Activated naive CD4-positive, alpha-beta T cell treated with anti-CD3 and anti-CD28 coated beads for 36 hours (primary cell): ENCODE data around the gene BICD2. TPM values are rescaled to one million over a fixed set of nuclear protein-coding genes. Genes with fewer than 3 reads are reported as not detected.

Experiments
- CTCF ChIA-PET: fragments of 350-600 bp; sonication (Branson Sonifier 250); formaldehyde crosslinking; loops from one replicate; lab custom pipeline; 2021; ENCODE audit warnings: antibody characterized with exemption; lab: Charles Lee
- DNase-seq: peaks from one replicate; pipeline ENCODE4 v3.0.0-alpha.2; 2020
- H3K27ac Mint-ChIP-seq: one replicate; pipeline ENCODE4 v1.8.0; 2021; ENCODE audit warnings: mild to moderate bottlenecking, mixed read lengths
- H3K27me3 Mint-ChIP-seq: one replicate; pipeline ENCODE4 v1.8.0; 2021; ENCODE audit warnings: low read depth, mixed read lengths
- H3K36me3 Mint-ChIP-seq: one replicate; pipeline ENCODE4 v1.8.0; 2021; ENCODE audit warnings: low read depth, mixed read lengths
- H3K4me1 Mint-ChIP-seq: one replicate; pipeline ENCODE4 v1.8.0; 2021; ENCODE audit warnings: low read depth, mixed read lengths
- H3K4me3 Mint-ChIP-seq: one replicate; pipeline ENCODE4 v1.8.0; 2021; ENCODE audit warnings: mild to moderate bottlenecking, moderate library complexity, mixed read lengths
- H3K9me3 Mint-ChIP-seq: one replicate; pipeline ENCODE4 v1.8.0; 2021; ENCODE audit warnings: mixed read lengths
- intact Hi-C: fragments of 100-400 bp; cut with micrococcal nuclease; formaldehyde crosslinking; loops from one replicate; pipeline ENCODE4 v1.15.1; 2023
- total RNA-seq, 2 experiments: library from RNA; stranded (reverse); gene quantifications; one replicate each; pipeline ENCODE4 v1.2.3, GENCODE V29; 2021

The BICD2 gene
- total RNA-seq, 2 experiments from 2014 or later: 11.2 to 12.0 TPM

- Mint-ChIP-seq H3K27me3 (no peaks in the 10 kb centered on the region), H3K4me3 (no peak overlapping the region), H3K36me3 (peaks cover 17% of the 10 kb centered on the region), H3K4me1 (no peaks in the 10 kb centered on the region), H3K9me3 (no peaks in the 10 kb centered on the region), H3K27ac (no peak overlapping the region)
- intact Hi-C loops: no loop called here
- DNase-seq: no peak
- CTCF ChIA-PET: no interaction called here
These were observed 43.7 kb downstream of the BICD2 start for GRCh38 chr9:92720807-92721535.

- DNase-seq: no peak
- no peaks in the 10 kb centered on the region for H3K27me3 Mint-ChIP-seq
- intact Hi-C loops: no loop called here
- H3K4me3 Mint-ChIP-seq: no peak overlapping the region
- CTCF ChIA-PET: no interaction called here
- no peaks in the 10 kb centered on the region for H3K9me3 Mint-ChIP-seq
- no peaks in the 10 kb centered on the region for H3K4me1 Mint-ChIP-seq
- peaks cover 17% of the 10 kb centered on the region for H3K36me3 Mint-ChIP-seq
- no peak overlapping the region for H3K27ac Mint-ChIP-seq
These were observed 44.3 kb downstream of the BICD2 start for GRCh38 chr9:92720209-92720765.

GRCh38 chr9:92719028-92719647, 45.5 kb downstream of the BICD2 start:
- intact Hi-C loops: no loop called here

DNA sequence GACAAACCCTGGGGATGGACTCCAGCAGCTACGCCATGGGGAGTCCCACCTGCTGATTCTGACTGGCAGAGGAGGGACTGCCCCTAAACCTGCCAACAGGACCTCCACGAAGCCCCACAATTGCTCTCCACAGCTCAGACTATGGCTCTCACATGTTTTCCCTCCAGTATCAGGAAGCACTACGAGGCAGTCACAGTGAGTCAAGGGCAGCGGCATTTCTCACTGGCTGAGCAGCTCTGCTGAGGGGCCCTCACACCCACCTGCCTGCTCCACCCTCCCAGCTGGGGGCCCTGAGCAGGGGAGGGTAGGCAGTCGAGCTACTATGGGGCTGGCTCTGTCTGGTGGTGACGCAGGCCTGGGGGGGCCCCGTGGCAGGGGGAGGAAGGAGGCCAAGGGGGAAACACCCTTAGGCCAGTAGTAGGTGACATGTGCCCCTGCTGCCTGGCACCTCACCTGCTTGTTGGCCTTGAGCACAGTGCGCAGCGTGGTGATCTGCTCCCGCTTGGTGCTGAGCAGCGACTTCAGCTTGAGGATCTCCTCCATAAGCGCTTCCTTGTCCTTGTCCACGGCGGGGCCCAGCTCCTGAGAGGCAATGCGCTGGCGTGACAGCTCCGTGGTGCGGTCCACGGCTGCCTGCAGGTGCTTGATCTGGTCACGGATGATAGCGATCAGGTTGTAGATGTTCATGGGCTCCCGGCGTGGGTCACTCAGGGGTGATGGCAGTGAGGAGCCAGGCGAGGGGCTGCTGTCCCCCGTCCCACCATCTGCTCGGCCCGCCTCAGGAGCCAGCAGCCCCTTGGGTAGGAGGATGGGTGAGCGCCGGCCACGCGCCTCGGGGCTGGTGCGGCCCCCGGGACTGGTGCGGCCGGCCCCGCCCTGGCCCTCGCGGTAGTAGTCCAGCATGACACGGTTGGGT, 46.3 kb downstream of the BICD2 start:
- DNase-seq: no peak
- Mint-ChIP-seq H3K27me3 (no peaks in the 10 kb centered on the region), H3K9me3 (no peaks in the 10 kb centered on the region), H3K27ac (no peak overlapping the region), H3K4me1 (peaks cover 2% of the 10 kb centered on the region), H3K36me3 (peaks cover 27% of the 10 kb centered on the region), H3K4me3 (no peak overlapping the region)
- intact Hi-C loops: no loop called here
- CTCF ChIA-PET: interaction anchor here (0.7 to 8.0 kb wide), 9 partner anchors 11 to 579 kb away, joined by 3 to 89 read pairs (median 6); partner anchors contain the start of gene BICD2

More at GRCh38 chr9:92719028-92719647, 45.5 kb downstream of the BICD2 start:
- no peak overlapping the region for H3K27ac Mint-ChIP-seq
- H3K27me3 Mint-ChIP-seq: no peaks in the 10 kb centered on the region
- CTCF ChIA-PET: interaction anchor here (0.6 to 8.0 kb wide), 2 partner anchors 71 to 179 kb away, joined by 4 to 89 read pairs; no protein-coding TSS in a partner anchor
- H3K4me3 Mint-ChIP-seq: no peak overlapping the region
- no peak for DNase-seq
- peaks cover 2% of the 10 kb centered on the region for H3K4me1 Mint-ChIP-seq
- H3K36me3 Mint-ChIP-seq: peaks cover 20% of the 10 kb centered on the region
- H3K9me3 Mint-ChIP-seq: no peaks in the 10 kb centered on the region

- CTCF ChIA-PET: interaction anchor here (0.7 to 8.0 kb wide), 15 partner anchors 10 to 578 kb away, joined by 3 to 89 read pairs (median 3); partner anchors contain the start of gene BICD2
- no peaks in the 10 kb centered on the region for H3K9me3 Mint-ChIP-seq
- no peaks in the 10 kb centered on the region for H3K27me3 Mint-ChIP-seq
- H3K4me3 Mint-ChIP-seq: no peak overlapping the region
- intact Hi-C loops: loop anchor here (2.0 kb wide), 1 partner anchor 47 kb away; the partner anchor contains the start of gene BICD2
- no peak overlapping the region for H3K27ac Mint-ChIP-seq
- peaks cover 30% of the 10 kb centered on the region for H3K36me3 Mint-ChIP-seq
- H3K4me1 Mint-ChIP-seq: peaks cover 6% of the 10 kb centered on the region
- DNase-seq: no peak
These were observed 47.2 kb downstream of the BICD2 start for GRCh38 chr9:92717201-92718085.

- H3K36me3 Mint-ChIP-seq: peaks cover 32% of the 10 kb centered on the region
- peak; percentile 87 for DNase-seq
- no peak overlapping the region for H3K27ac Mint-ChIP-seq
- H3K4me3 Mint-ChIP-seq: no peak overlapping the region
- intact Hi-C loops: loop anchor here (1.0 to 2.0 kb wide), 2 partner anchors 48 to 74 kb away; partner anchors contain the start of gene BICD2
- H3K9me3 Mint-ChIP-seq: no peaks in the 10 kb centered on the region
- no peaks in the 10 kb centered on the region for H3K27me3 Mint-ChIP-seq
- H3K4me1 Mint-ChIP-seq: peaks cover 14% of the 10 kb centered on the region
- CTCF ChIA-PET: interaction anchor here (0.6 to 8.0 kb wide), 13 partner anchors 9 to 1617 kb away, joined by 3 to 89 read pairs (median 3); partner anchors contain the start of gene BICD2
These were observed 48.1 kb downstream of the BICD2 start for GRCh38 chr9:92716557-92716956.

DNA sequence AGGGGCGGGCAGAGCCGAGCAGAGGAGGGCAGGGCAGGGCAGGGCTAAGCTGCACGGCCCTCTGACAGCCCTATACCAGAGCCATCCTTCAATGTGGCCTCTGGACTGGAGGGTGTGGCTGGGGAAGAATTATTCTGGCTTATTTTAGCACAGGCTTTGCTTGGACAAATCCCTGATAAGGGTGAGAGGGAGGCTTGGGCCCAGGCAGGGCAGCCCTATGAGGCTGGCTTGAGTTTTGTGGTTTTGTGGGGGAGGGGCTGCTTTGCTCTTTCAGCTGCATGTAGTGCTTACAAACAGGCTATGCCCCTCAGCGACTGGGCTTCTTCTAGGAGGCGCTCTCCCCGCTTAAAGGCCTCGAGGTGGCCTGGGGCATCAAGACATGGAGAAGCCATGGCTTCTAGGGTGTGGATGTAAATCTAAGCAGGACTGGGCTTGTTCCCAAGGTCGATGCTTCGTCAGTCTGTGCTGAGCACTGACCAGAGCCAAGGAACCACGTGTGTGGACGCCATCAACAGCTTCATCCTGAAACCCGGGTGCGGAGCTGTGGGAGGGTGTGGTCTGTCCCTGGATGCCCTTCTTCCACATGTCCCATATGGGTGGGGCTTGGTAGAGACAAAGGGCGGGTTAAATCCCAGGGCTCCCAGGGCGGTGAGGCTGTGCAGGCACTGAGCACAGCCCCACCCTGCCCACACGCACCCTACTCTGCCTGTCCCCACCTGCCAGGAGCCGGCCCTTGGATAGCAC, 49.0 kb downstream of the BICD2 start:
- intact Hi-C loops: loop anchor here (1.0 to 2.0 kb wide), 2 partner anchors 49 to 75 kb away; partner anchors contain the start of gene BICD2
- Mint-ChIP-seq H3K4me1 (peaks cover 16% of the 10 kb centered on the region), H3K4me3 (no peak overlapping the region), H3K36me3 (peaks cover 28% of the 10 kb centered on the region), H3K9me3 (no peaks in the 10 kb centered on the region), H3K27me3 (no peaks in the 10 kb centered on the region), H3K27ac (no peak overlapping the region)
- CTCF ChIA-PET: interaction anchor here (0.6 to 8.0 kb wide), 9 partner anchors 9 to 1616 kb away, joined by 3 to 89 read pairs (median 3); partner anchors contain the start of gene BICD2
- no peak for DNase-seq

DNA sequence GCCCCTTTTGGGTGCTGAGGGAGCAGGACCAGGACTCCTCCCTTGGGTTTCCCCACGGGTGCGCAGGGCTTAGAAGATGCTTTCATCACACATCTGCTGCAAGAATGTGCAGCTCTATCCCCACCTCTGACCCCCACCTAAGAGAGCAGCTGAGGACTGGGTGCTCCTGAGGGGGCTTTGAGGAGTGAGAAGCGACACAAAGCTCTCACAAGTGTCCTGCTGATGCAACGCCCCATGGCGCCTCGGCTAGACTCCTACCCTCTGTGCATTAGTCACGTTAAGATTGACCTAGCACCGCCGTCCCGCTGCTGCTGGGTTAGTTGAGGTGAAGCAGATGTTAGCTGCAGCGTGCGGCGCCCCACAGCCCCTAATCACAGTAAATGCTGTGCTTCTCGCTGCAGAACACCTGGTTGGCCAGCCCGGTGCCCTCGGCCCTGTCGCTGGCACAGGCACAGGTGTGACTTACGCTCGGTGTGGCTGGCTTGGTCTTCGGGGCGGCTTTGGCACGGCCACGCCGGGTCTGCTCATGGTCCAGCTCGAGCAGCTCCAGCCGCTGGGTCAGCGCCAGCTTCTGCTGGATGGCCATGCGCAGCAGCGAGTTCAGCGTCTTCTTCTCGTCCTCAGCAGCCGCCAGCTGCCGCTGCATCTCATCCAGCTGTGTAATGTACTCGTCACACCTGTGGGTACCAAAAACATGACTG, 49.7 kb downstream of the BICD2 start:
- Mint-ChIP-seq H3K4me1 (peaks cover 16% of the 10 kb centered on the region), H3K9me3 (no peaks in the 10 kb centered on the region), H3K4me3 (no peak overlapping the region), H3K27me3 (no peaks in the 10 kb centered on the region), H3K27ac (no peak overlapping the region), H3K36me3 (peaks cover 23% of the 10 kb centered on the region)
- DNase-seq: no peak
- CTCF ChIA-PET: interaction anchor here (0.6 to 8.0 kb wide), 7 partner anchors 27 to 392 kb away, joined by 3 to 89 read pairs (median 3); no protein-coding TSS in a partner anchor
- intact Hi-C loops: no loop called here

DNA sequence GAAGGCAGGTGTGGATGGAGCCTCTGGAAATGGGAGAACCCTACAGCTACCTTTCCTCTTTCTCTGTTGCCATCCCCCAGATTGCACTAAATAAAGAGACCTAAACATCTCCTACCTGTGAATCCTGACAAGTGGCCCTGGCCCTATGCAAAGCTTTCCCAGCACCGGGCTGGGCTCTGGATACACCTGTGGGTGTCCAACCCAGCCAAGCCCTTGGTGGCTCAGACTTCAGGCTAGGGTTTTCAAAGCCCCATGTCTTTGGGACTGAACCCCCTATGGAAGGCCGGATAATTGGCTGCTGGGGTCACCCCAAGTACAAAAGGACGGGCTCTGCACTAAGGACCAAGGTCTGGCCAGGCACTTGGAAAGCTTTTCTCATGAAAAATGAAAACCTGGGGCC, 50.6 kb downstream of the BICD2 start:
- Mint-ChIP-seq H3K4me3 (no peak overlapping the region), H3K9me3 (no peaks in the 10 kb centered on the region), H3K36me3 (peaks cover 18% of the 10 kb centered on the region), H3K27me3 (no peaks in the 10 kb centered on the region), H3K27ac (no peak overlapping the region), H3K4me1 (peaks cover 16% of the 10 kb centered on the region)
- DNase-seq: no peak
- intact Hi-C loops: no loop called here
- CTCF ChIA-PET: interaction anchor here (0.6 to 8.0 kb wide), 6 partner anchors 26 to 1265 kb away, joined by 3 to 89 read pairs (median 4); no protein-coding TSS in a partner anchor

DNA sequence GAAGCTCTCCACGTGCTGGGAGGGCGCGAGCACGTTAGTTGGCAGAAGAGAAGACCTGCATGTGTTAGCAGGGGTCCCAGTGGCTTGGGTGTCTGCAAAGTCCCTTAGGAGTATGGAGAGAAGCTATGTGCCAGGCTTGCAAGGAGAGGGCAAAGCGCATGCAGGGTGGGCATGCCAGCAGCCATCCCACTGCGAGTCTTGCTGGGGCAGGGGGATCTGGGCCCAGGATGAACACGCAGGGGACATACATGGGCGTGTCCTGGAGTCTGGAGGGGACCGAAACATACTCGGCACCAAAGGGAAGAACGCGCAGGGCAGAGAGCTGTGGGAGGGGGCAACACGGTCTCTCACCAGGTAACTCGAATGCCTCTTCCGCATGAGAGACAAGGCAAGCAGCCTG, 51.1 kb downstream of the BICD2 start:
- no peak for DNase-seq
- peaks cover 18% of the 10 kb centered on the region for H3K36me3 Mint-ChIP-seq
- CTCF ChIA-PET: interaction anchor here (0.6 to 8.0 kb wide), 5 partner anchors 47 to 1265 kb away, joined by 3 to 89 read pairs (median 4); no protein-coding TSS in a partner anchor
- intact Hi-C loops: no loop called here
- H3K9me3 Mint-ChIP-seq: no peaks in the 10 kb centered on the region
- H3K4me3 Mint-ChIP-seq: no peak overlapping the region
- peaks cover 16% of the 10 kb centered on the region for H3K4me1 Mint-ChIP-seq
- H3K27ac Mint-ChIP-seq: no peak overlapping the region
- no peaks in the 10 kb centered on the region for H3K27me3 Mint-ChIP-seq
